Inferior parietal cortex (tissue), 1 donor: ENCODE results near the gene TRPM6.
A peak's percentile ranks its signal among the peaks of the same experiment; 100 is the strongest.
"Not testable (repeated sequence)": the region's sequence is repeated elsewhere in the genome, so short reads cannot be mapped to it uniquely, and the experiment has no call there.

Experiments
- DNase-seq: peaks from one replicate; pipeline ENCODE4 v3.0.0-alpha.2; 2016; ENCODE audit errors: extremely low spot score

TRPM6 gene

GRCh38 chr9:74859786-74860185 lies 27.9 kb downstream of the TRPM6 start:
- no peak for DNase-seq

GRCh38 chr9:74858751-74859414 lies 28.8 kb downstream of the TRPM6 start:
- DNase-seq: no peak

- DNase-seq: no peak
Observed at GRCh38 chr9:74856989-74857388, 30.7 kb downstream of the TRPM6 start.

GRCh38 chr9:74855072-74855471 lies 32.6 kb downstream of the TRPM6 start:
- no peak for DNase-seq

GRCh38 chr9:74853024-74853423 lies 34.7 kb downstream of the TRPM6 start:
- DNase-seq: not testable (repeated sequence)

GRCh38 chr9:74848153-74848525 lies 39.6 kb downstream of the TRPM6 start:
- no peak for DNase-seq

GRCh38 chr9:74847478-74848152 lies 40.1 kb downstream of the TRPM6 start:
- DNase-seq: no peak

- DNase-seq: no peak
Observed at GRCh38 chr9:74846766-74847165, 41.0 kb downstream of the TRPM6 start.

GRCh38 chr9:74838351-74838750 lies 49.4 kb downstream of the TRPM6 start:
- DNase-seq: peak; percentile 24

GRCh38 chr9:74824654-74825053 lies 63.1 kb downstream of the TRPM6 start:
- peak; percentile 27 for DNase-seq

GRCh38 chr9:74821636-74822035 lies 66.1 kb downstream of the TRPM6 start:
- DNase-seq: peak; percentile 61

- DNase-seq: no peak
Observed at GRCh38 chr9:74817816-74818215, 69.9 kb downstream of the TRPM6 start.

GRCh38 chr9:74817281-74817810 lies 70.4 kb downstream of the TRPM6 start:
- no peak for DNase-seq

- DNase-seq: no peak
Observed at GRCh38 chr9:74810200-74810599, 77.5 kb downstream of the TRPM6 start.

- no peak for DNase-seq
Observed at GRCh38 chr9:74804018-74804385, 83.7 kb downstream of the TRPM6 start.

GRCh38 chr9:74803376-74804017 lies 84.2 kb downstream of the TRPM6 start:
- no peak for DNase-seq

- DNase-seq: no peak
Observed at GRCh38 chr9:74800226-74800625, 87.5 kb downstream of the TRPM6 start.

GRCh38 chr9:74795803-74796202 lies 91.9 kb downstream of the TRPM6 start:
- no peak for DNase-seq

GRCh38 chr9:74795081-74795480 lies 92.6 kb downstream of the TRPM6 start:
- no peak for DNase-seq

- no peak for DNase-seq
Observed at GRCh38 chr9:74784506-74784905, 103.2 kb downstream of the TRPM6 start.

GRCh38 chr9:74783408-74783807 lies 104.3 kb downstream of the TRPM6 start:
- DNase-seq: no peak

GRCh38 chr9:74777136-74777879 lies 110.4 kb downstream of the TRPM6 start:
- peak; percentile 90 for DNase-seq
